Adipocyte (in vitro differentiated cells): ENCODE results near the gene DUSP8.

Experiments used
- DNase-seq: peaks from one replicate; pipeline ENCODE4 v3.0.0-alpha.2; 2015; ENCODE audit warnings: low read depth
- H3K27me3 ChIP-seq: replicated peaks from 2 replicates; pipeline ENCODE4 v1.7.0; 2013; ENCODE audit warnings: mild to moderate bottlenecking, low read length, moderate library complexity; ENCODE audit not compliant: control insufficient read depth, insufficient read depth
- H3K36me3 ChIP-seq: 2 replicates; pipeline ENCODE4 v1.7.0; 2013; ENCODE audit warnings: low read length, mild to moderate bottlenecking, moderate library complexity; ENCODE audit not compliant: control insufficient read depth, insufficient read depth, severe bottlenecking
- H3K4me1 ChIP-seq: 2 replicates; pipeline ENCODE4 v1.7.0; 2013; ENCODE audit warnings: mild to moderate bottlenecking, low read length, moderate library complexity; ENCODE audit not compliant: control insufficient read depth, insufficient read depth
- H3K4me3 ChIP-seq: 2 replicates; pipeline ENCODE4 v1.7.0; 2013; ENCODE audit warnings: mild to moderate bottlenecking, low read length, moderate library complexity
- H3K9ac ChIP-seq: 2 replicates; pipeline ENCODE4 v1.7.0; 2013; ENCODE audit warnings: mild to moderate bottlenecking, low read length, moderate library complexity
- H3K9me3 ChIP-seq: 2 replicates; pipeline ENCODE4 v1.7.0; 2013; ENCODE audit warnings: mild to moderate bottlenecking, low read length, moderate library complexity; ENCODE audit not compliant: control insufficient read depth

Gene DUSP8

GRCh38 chr11:1526785-1527184 lies 45.3 kb downstream of the DUSP8 start:
- Histone ChIP-seq H3K36me3 (no peaks in the 10 kb centered on the region), H3K4me3 (no peak overlapping the region), H3K9ac (no peak overlapping the region), H3K27me3 (no peaks in the 10 kb centered on the region), H3K9me3 (no peaks in the 10 kb centered on the region), H3K4me1 (peaks cover 13% of the 10 kb centered on the region)
- DNase-seq = no peak

GRCh38 chr11:1523779-1524178 lies 48.3 kb downstream of the DUSP8 start:
- H3K9ac ChIP-seq = no peak overlapping the region
- H3K4me3 ChIP-seq = no peak overlapping the region
- no peaks in the 10 kb centered on the region for H3K9me3 ChIP-seq
- no peaks in the 10 kb centered on the region for H3K27me3 ChIP-seq
- H3K4me1 ChIP-seq = peaks cover 7% of the 10 kb centered on the region
- DNase-seq = no peak
- no peaks in the 10 kb centered on the region for H3K36me3 ChIP-seq

GRCh38 chr11:1523077-1523476 lies 49.0 kb downstream of the DUSP8 start:
- H3K9me3 ChIP-seq = no peaks in the 10 kb centered on the region
- H3K4me3 ChIP-seq = no peak overlapping the region

GRCh38 chr11:1522081-1522424 lies 50.0 kb downstream of the DUSP8 start:
- Histone ChIP-seq H3K27me3 (no peaks in the 10 kb centered on the region), H3K9ac (no peak overlapping the region), H3K4me1 (peaks cover 7% of the 10 kb centered on the region), H3K4me3 (no peak overlapping the region), H3K9me3 (no peaks in the 10 kb centered on the region), H3K36me3 (no peaks in the 10 kb centered on the region)
- DNase-seq = no peak

More at GRCh38 chr11:1523077-1523476, 49.0 kb downstream of the DUSP8 start:
- peaks cover 7% of the 10 kb centered on the region for H3K4me1 ChIP-seq
- H3K9ac ChIP-seq = no peak overlapping the region
- no peaks in the 10 kb centered on the region for H3K27me3 ChIP-seq
- no peaks in the 10 kb centered on the region for H3K36me3 ChIP-seq
- DNase-seq = no peak

- Histone ChIP-seq H3K9ac (no peak overlapping the region), H3K36me3 (no peaks in the 10 kb centered on the region), H3K4me1 (peaks cover 7% of the 10 kb centered on the region), H3K27me3 (no peaks in the 10 kb centered on the region), H3K4me3 (no peak overlapping the region), H3K9me3 (no peaks in the 10 kb centered on the region)
- no peak for DNase-seq
Observed at GRCh38 chr11:1521382-1522080, 50.5 kb downstream of the DUSP8 start.

GRCh38 chr11:1520663-1521267 lies 51.3 kb downstream of the DUSP8 start:
- Histone ChIP-seq H3K9ac (no peak overlapping the region), H3K4me1 (peaks cover 7% of the 10 kb centered on the region), H3K4me3 (no peak overlapping the region), H3K36me3 (no peaks in the 10 kb centered on the region), H3K9me3 (no peaks in the 10 kb centered on the region), H3K27me3 (no peaks in the 10 kb centered on the region)
- no peak for DNase-seq

GRCh38 chr11:1520209-1520662 lies 51.8 kb downstream of the DUSP8 start:
- no peak overlapping the region for H3K9ac ChIP-seq
- no peaks in the 10 kb centered on the region for H3K9me3 ChIP-seq
- no peak for DNase-seq
- H3K27me3 ChIP-seq = no peaks in the 10 kb centered on the region
- peaks cover 9% of the 10 kb centered on the region for H3K4me1 ChIP-seq
- H3K36me3 ChIP-seq = no peaks in the 10 kb centered on the region
- no peak overlapping the region for H3K4me3 ChIP-seq

GRCh38 chr11:1519028-1520010 lies 52.8 kb downstream of the DUSP8 start:
- H3K4me3 ChIP-seq = no peak overlapping the region
- H3K4me1 ChIP-seq = peaks cover 18% of the 10 kb centered on the region
- H3K36me3 ChIP-seq = no peaks in the 10 kb centered on the region
- no peaks in the 10 kb centered on the region for H3K9me3 ChIP-seq
- no peak for DNase-seq
- H3K9ac ChIP-seq = no peak overlapping the region
- H3K27me3 ChIP-seq = no peaks in the 10 kb centered on the region

GRCh38 chr11:1518301-1518700 lies 53.8 kb downstream of the DUSP8 start:
- DNase-seq = no peak
- Histone ChIP-seq H3K9ac (no peak overlapping the region), H3K36me3 (no peaks in the 10 kb centered on the region), H3K9me3 (no peaks in the 10 kb centered on the region), H3K27me3 (no peaks in the 10 kb centered on the region), H3K4me3 (no peak overlapping the region), H3K4me1 (peaks cover 15% of the 10 kb centered on the region)

GRCh38 chr11:1517117-1518005 lies 54.7 kb downstream of the DUSP8 start:
- no peak overlapping the region for H3K9ac ChIP-seq
- no peaks in the 10 kb centered on the region for H3K36me3 ChIP-seq
- H3K27me3 ChIP-seq = no peaks in the 10 kb centered on the region
- H3K4me1 ChIP-seq = peaks cover 15% of the 10 kb centered on the region
- no peaks in the 10 kb centered on the region for H3K9me3 ChIP-seq
- DNase-seq = no peak
- H3K4me3 ChIP-seq = no peak overlapping the region
